Measurements from ENCODE around the gene CEP170. TPM values are rescaled to one million over a fixed set of nuclear protein-coding genes. Genes with fewer than 3 reads are reported as not detected.

The CEP170 gene
- total and polyA plus RNA-seq, 2 experiments from 2014 or later, result 45.9 to 76.9 TPM

- no peaks in the 10 kb centered on the region for H3K4me1 ChIP-seq (ENCODE audit: low read depth)
- no peak for TF ChIP-seq CTCF (IDR thresholded peaks at IDR 0.05; ENCODE audit: low read depth, low read length)
- H3K4me3 ChIP-seq, result no peak overlapping the region
- H3K9me3 ChIP-seq (ENCODE audit: low read depth), result no peaks in the 10 kb centered on the region
- no peaks in the 10 kb centered on the region for H3K27me3 ChIP-seq
- H3K36me3 ChIP-seq, result peaks cover 6% of the 10 kb centered on the region
- no peak overlapping the region for H3K27ac ChIP-seq
- no peak for DNase-seq (ENCODE audit: low read depth in 1 of 2, low spot score in 1 of 2)
Measured at GRCh38 chr1:243292117-243292516, 37.0 kb upstream of the CEP170 start.

- no peak overlapping the region for H3K4me3 ChIP-seq
- no peak for TF ChIP-seq CTCF (IDR thresholded peaks at IDR 0.05; ENCODE audit: low read depth, low read length)
- H3K4me1 ChIP-seq (ENCODE audit: low read depth), result no peaks in the 10 kb centered on the region
- no peaks in the 10 kb centered on the region for H3K9me3 ChIP-seq (ENCODE audit: low read depth)
- H3K27ac ChIP-seq, result no peak overlapping the region
- no peak for DNase-seq (ENCODE audit: low read depth in 1 of 2, low spot score in 1 of 2)
- no peaks in the 10 kb centered on the region for H3K27me3 ChIP-seq
- peaks cover 6% of the 10 kb centered on the region for H3K36me3 ChIP-seq
Measured at GRCh38 chr1:243291292-243291691, 36.2 kb upstream of the CEP170 start.

GRCh38 chr1:243288062-243288461 lies 33.0 kb upstream of the CEP170 start:
- no peak for DNase-seq (ENCODE audit: low read depth in 1 of 2, low spot score in 1 of 2)
- Histone ChIP-seq H3K9me3 (ENCODE audit: low read depth) (no peaks in the 10 kb centered on the region), H3K27ac (no peak overlapping the region), H3K36me3 (peaks cover 3% of the 10 kb centered on the region), H3K4me3 (no peak overlapping the region), H3K27me3 (no peaks in the 10 kb centered on the region), H3K4me1 (ENCODE audit: low read depth) (no peaks in the 10 kb centered on the region)
- TF ChIP-seq CTCF (IDR thresholded peaks at IDR 0.05; ENCODE audit: low read depth, low read length), result no peak

GRCh38 chr1:243287652-243288051 lies 32.6 kb upstream of the CEP170 start:
- H3K4me3 ChIP-seq, result no peak overlapping the region
- H3K9me3 ChIP-seq (ENCODE audit: low read depth), result no peaks in the 10 kb centered on the region
- TF ChIP-seq CTCF (IDR thresholded peaks at IDR 0.05; ENCODE audit: low read depth, low read length), result no peak
- no peaks in the 10 kb centered on the region for H3K27me3 ChIP-seq
- H3K4me1 ChIP-seq (ENCODE audit: low read depth), result no peaks in the 10 kb centered on the region
- DNase-seq (ENCODE audit: low read depth in 1 of 2, low spot score in 1 of 2), result peak in 1 of 2 donors; percentile 84
- no peak overlapping the region for H3K27ac ChIP-seq
- H3K36me3 ChIP-seq, result no peaks in the 10 kb centered on the region

GRCh38 chr1:243287123-243287460 lies 32.0 kb upstream of the CEP170 start:
- no peak overlapping the region for H3K27ac ChIP-seq
- DNase-seq (ENCODE audit: low read depth in 1 of 2, low spot score in 1 of 2), result peak in 1 of 2 donors; percentile 34
- H3K4me3 ChIP-seq, result no peak overlapping the region
- no peaks in the 10 kb centered on the region for H3K4me1 ChIP-seq (ENCODE audit: low read depth)
- H3K27me3 ChIP-seq, result no peaks in the 10 kb centered on the region
- H3K36me3 ChIP-seq, result peaks cover 4% of the 10 kb centered on the region
- TF ChIP-seq CTCF (IDR thresholded peaks at IDR 0.05; ENCODE audit: low read depth, low read length), result no peak
- no peaks in the 10 kb centered on the region for H3K9me3 ChIP-seq (ENCODE audit: low read depth)

Measured in cardiac muscle cell (in vitro differentiated cells and primary cell).